Measurements from ENCODE around the gene WDR46. TPM values are rescaled to one million over a fixed set of nuclear protein-coding genes. Genes with fewer than 3 reads are reported as not detected.

Gene WDR46
- total RNA-seq, 4 donors from 2014 or later, result 25.0 to 87.2 (median 55.8) TPM

GRCh38 chr6:33273924-33274902 is 14.8 kb downstream of the WDR46 start:
- in situ Hi-C loops (cut with MboI; ENCODE audit: low pct_ligation_motif_present in 1 of 4, low pct_unique_long_range_greater_than_20kb in 1 of 4, low sequenced_read_pairs in 3 of 4), result no loop called here
- H3K27me3 ChIP-seq, result no peaks in the 10 kb centered on the region
- H3K36me3 ChIP-seq, result no peaks in the 10 kb centered on the region
- no peak for DNase-seq
- peak overlapping the region in 1 of 4 donors; percentile 4 for H3K4me3 ChIP-seq
- H3K4me1 ChIP-seq, result peaks cover 33 to 72% (median 57%) of the 10 kb centered on the region in 4 donors
- peak overlapping the region; percentile 25 to 97 (median 92) for H3K27ac ChIP-seq
- intact Hi-C loops (cut with DNase I; ENCODE audit: low total_unique reads), result no loop called here
- TF ChIP-seq CTCF (IDR thresholded peaks at IDR 0.05), result no peak
- no peak for TF ChIP-seq POLR2AphosphoS5 (IDR thresholded peaks at IDR 0.05)
- TF ChIP-seq EP300 (IDR thresholded peaks at IDR 0.05; ENCODE audit: low read depth), result no peak
- TF ChIP-seq POLR2A (IDR thresholded peaks at IDR 0.05), result no peak
- H3K9me3 ChIP-seq, result no peaks in the 10 kb centered on the region
- WGBS, 2 donors (ENCODE audit: low coverage in 1 of 2), result 33 to 41% methylated on average over 9 to 14 of the region's 14 CpGs

- 17 to 34% methylated on average over 7 to 11 of the region's 11 CpGs for WGBS, 2 donors (ENCODE audit: low coverage in 1 of 2)
These were observed 15.7 kb downstream of the WDR46 start for GRCh38 chr6:33273129-33273923.

GRCh38 chr6:33272275-33273128 is 16.5 kb downstream of the WDR46 start:
- Histone ChIP-seq H3K9me3 (no peaks in the 10 kb centered on the region), H3K4me1 (peaks cover 29 to 56% (median 49%) of the 10 kb centered on the region in 4 donors), H3K27ac (peak overlapping the region; percentile 91 to 97 (median 94)), H3K27me3 (no peaks in the 10 kb centered on the region), H3K4me3 (peak overlapping the region; percentile 33 to 69 (median 60)), H3K36me3 (peaks cover 0 to 12% (median 5%) of the 10 kb centered on the region in 4 donors)
- TF ChIP-seq EP300 (IDR thresholded peaks at IDR 0.05; ENCODE audit: low read depth) (no peak), POLR2A (IDR thresholded peaks at IDR 0.05) (no peak), CTCF (IDR thresholded peaks at IDR 0.05) (no peak), POLR2AphosphoS5 (IDR thresholded peaks at IDR 0.05) (no peak)
- intact Hi-C loops (cut with DNase I; ENCODE audit: low total_unique reads), result no loop called here
- WGBS, 2 donors (ENCODE audit: low coverage in 1 of 2), result 9 to 12% methylated on average over 17 to 19 of the region's 22 CpGs
- no peak for DNase-seq
- in situ Hi-C loops (cut with MboI; ENCODE audit: low pct_ligation_motif_present in 1 of 4, low pct_unique_long_range_greater_than_20kb in 1 of 4, low sequenced_read_pairs in 3 of 4), result no loop called here

More at GRCh38 chr6:33273129-33273923, 15.7 kb downstream of the WDR46 start:
- no peak for DNase-seq
- peaks cover 0 to 6% (median under 1%) of the 10 kb centered on the region in 4 donors for H3K36me3 ChIP-seq
- peak overlapping the region; percentile 91 to 97 (median 94) for H3K27ac ChIP-seq
- TF ChIP-seq POLR2A (IDR thresholded peaks at IDR 0.05) (no peak), EP300 (IDR thresholded peaks at IDR 0.05; ENCODE audit: low read depth) (no peak), CTCF (IDR thresholded peaks at IDR 0.05) (no peak), POLR2AphosphoS5 (IDR thresholded peaks at IDR 0.05) (no peak)
- no peaks in the 10 kb centered on the region for H3K9me3 ChIP-seq
- H3K4me1 ChIP-seq, result peaks cover 33 to 64% (median 56%) of the 10 kb centered on the region in 4 donors
- intact Hi-C loops (cut with DNase I; ENCODE audit: low total_unique reads), result no loop called here
- no peaks in the 10 kb centered on the region for H3K27me3 ChIP-seq
- in situ Hi-C loops (cut with MboI; ENCODE audit: low pct_ligation_motif_present in 1 of 4, low pct_unique_long_range_greater_than_20kb in 1 of 4, low sequenced_read_pairs in 3 of 4), result no loop called here
- H3K4me3 ChIP-seq, result peak overlapping the region in 3 of 4 donors; percentile 54 to 69 (median 65)
